Activated CD4-positive, alpha-beta memory T cell treated with anti-CD3 and anti-CD28 coated beads for 36 hours (primary cell): Measurements from ENCODE around the gene ECE2. TPM values are rescaled to one million over a fixed set of nuclear protein-coding genes. Genes with fewer than 3 reads are reported as not detected.

Experiments used
- CTCF ChIA-PET: fragments of 350-600 bp; sonication (Branson Sonifier 250); formaldehyde crosslinking; loops from one replicate; lab custom pipeline; 2021; ENCODE audit warnings: antibody characterized with exemption, inconsistent platforms; lab: Charles Lee
- POLR2A ChIA-PET: fragments of 350-600 bp; sonication (Branson Sonifier 250); formaldehyde crosslinking; loops from one replicate; lab custom pipeline; 2021; ENCODE audit warnings: antibody characterized with exemption; lab: Charles Lee
- DNase-seq: peaks from one replicate; pipeline ENCODE4 v3.0.0-alpha.2; 2020
- H3K27ac Mint-ChIP-seq: one replicate; pipeline ENCODE4 v1.8.0; 2021; ENCODE audit warnings: mixed read lengths
- H3K27me3 Mint-ChIP-seq: one replicate; pipeline ENCODE4 v1.8.0; 2021; ENCODE audit warnings: mixed read lengths
- H3K36me3 Mint-ChIP-seq: one replicate; pipeline ENCODE4 v1.8.0; 2021; ENCODE audit warnings: mixed read lengths
- H3K4me1 Mint-ChIP-seq: one replicate; pipeline ENCODE4 v1.8.0; 2021; ENCODE audit warnings: low read depth, mixed read lengths
- H3K4me3 Mint-ChIP-seq: one replicate; pipeline ENCODE4 v1.8.0; 2021; ENCODE audit warnings: mild to moderate bottlenecking, mixed read lengths
- H3K9me3 Mint-ChIP-seq: one replicate; pipeline ENCODE4 v1.8.0; 2021; ENCODE audit warnings: mixed read lengths
- intact Hi-C: fragments of 100-400 bp; cut with micrococcal nuclease; formaldehyde crosslinking; loops from one replicate; pipeline ENCODE4 v1.15.1; 2023
- total RNA-seq, 2 experiments: library from RNA; stranded (reverse); gene quantifications; one replicate each; pipeline ENCODE4 v1.2.3, GENCODE V29; 2021

Gene ECE2
- total RNA-seq, 2 experiments from 2014 or later: not detected

DNA sequence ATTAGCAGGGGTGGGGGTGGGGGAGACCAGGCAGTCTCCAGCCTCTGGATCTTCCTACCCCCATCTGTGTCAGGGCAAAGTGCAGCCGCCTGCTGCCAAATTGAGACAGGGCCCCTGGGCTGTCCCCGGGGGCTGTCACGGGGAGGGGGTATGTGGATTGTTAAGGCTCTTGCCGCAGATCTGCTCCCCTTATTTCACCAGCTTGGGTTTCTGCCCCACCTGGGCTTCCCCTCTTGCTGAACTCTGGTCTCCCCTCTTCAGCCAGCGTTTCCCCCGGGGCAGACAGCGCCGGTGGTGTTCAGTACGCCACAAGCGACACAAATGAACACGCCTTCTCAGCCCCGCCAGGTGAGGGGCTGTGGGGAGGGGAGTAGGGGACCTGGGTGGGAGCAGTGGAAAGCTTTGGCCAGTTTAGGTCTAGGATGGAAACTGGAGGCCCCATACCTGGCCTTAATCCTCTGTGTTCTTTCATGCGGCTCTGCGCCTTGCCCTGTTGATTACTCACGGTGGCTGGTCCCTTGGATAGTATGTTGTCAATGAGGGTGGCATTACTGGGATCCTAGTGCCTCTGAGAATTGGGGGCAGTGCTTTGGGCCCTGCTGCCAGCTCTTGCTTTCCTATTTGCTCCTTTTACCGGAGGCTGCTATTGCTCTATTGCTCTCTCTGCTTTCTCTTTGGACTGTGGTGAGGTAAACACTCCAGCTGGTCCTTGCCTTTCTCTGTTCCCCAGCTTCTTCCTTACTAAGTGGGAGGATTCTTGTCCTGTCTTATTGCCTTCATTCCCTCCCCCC lies 40.2 kb downstream of the ECE2 start:
- POLR2A ChIA-PET: interaction anchor here (0.6 to 1.9 kb wide), 3 partner anchors 10 to 18 kb away, joined by 3 to 6 read pairs (median 3); no protein-coding TSS in a partner anchor
- CTCF ChIA-PET: interaction anchor here (1.5 kb wide), 1 partner anchor 38 kb away, joined by 4 read pairs; no protein-coding TSS in a partner anchor
- H3K9me3 Mint-ChIP-seq: no peaks in the 10 kb centered on the region
- peak overlapping the region; percentile 93 for H3K27ac Mint-ChIP-seq
- DNase-seq: peak; percentile 21
- H3K4me1 Mint-ChIP-seq: peaks cover 38% of the 10 kb centered on the region
- H3K36me3 Mint-ChIP-seq: peaks cover 39% of the 10 kb centered on the region
- peak overlapping the region; percentile 86 for H3K4me3 Mint-ChIP-seq
- H3K27me3 Mint-ChIP-seq: no peaks in the 10 kb centered on the region
- intact Hi-C loops: loop anchor here (1.0 kb wide), 1 partner anchor 19 kb away; no protein-coding TSS in a partner anchor

DNA sequence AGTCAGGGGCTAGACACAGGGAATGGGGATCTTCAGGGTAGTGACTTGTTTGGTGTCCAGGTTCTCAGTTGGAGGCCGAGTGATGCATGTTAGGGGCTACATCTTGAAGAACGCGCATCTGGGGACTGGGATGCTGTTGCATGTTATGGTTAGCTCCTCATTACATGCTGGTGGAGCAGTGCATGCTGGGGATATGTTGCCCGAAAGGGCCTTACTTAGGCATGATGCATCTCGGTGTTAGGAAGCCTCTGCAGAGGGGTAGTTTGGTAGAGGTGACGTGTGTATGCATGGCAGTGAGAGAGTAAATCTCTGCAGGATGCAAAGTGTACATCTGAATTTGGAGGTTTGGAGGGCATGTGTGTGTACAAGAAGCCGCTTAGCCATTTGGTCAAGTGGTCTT lies 41.0 kb downstream of the ECE2 start:
- H3K4me3 Mint-ChIP-seq: peak overlapping the region; percentile 86
- peaks cover 47% of the 10 kb centered on the region for H3K36me3 Mint-ChIP-seq
- H3K9me3 Mint-ChIP-seq: no peaks in the 10 kb centered on the region

DNA sequence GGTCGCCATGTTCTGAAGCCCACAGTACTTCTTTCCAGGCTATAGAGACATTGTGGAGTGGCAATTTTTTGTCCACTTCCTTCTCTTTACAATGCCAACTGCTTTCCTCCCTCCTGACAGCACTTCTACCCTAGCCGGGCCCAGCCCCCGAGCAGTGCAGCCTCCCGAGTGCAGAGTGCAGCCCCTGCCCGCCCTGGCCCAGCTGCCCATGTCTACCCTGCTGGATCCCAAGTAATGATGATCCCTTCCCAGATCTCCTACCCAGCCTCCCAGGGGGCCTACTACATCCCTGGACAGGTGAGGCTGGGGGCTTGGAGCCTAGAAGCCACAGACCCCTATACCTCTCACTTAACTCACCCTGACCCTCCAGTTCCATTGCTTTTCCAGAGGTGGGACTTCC lies 41.4 kb downstream of the ECE2 start:
- peaks cover 48% of the 10 kb centered on the region for H3K36me3 Mint-ChIP-seq
- peak overlapping the region; percentile 93 for H3K27ac Mint-ChIP-seq
- H3K4me3 Mint-ChIP-seq: peak overlapping the region; percentile 86
- no peaks in the 10 kb centered on the region for H3K9me3 Mint-ChIP-seq
- H3K27me3 Mint-ChIP-seq: no peaks in the 10 kb centered on the region
- intact Hi-C loops: no loop called here
- no peak for DNase-seq
- ChIA-PET CTCF (no interaction called here), POLR2A (no interaction called here)
- H3K4me1 Mint-ChIP-seq: peaks cover 38% of the 10 kb centered on the region

More for the DNA sequence above, 41.0 kb downstream of the ECE2 start:
- Mint-ChIP-seq H3K27me3 (no peaks in the 10 kb centered on the region), H3K4me1 (peaks cover 38% of the 10 kb centered on the region), H3K27ac (peak overlapping the region; percentile 93)
- DNase-seq: no peak
- ChIA-PET CTCF (no interaction called here), POLR2A (no interaction called here)
- intact Hi-C loops: no loop called here

DNA sequence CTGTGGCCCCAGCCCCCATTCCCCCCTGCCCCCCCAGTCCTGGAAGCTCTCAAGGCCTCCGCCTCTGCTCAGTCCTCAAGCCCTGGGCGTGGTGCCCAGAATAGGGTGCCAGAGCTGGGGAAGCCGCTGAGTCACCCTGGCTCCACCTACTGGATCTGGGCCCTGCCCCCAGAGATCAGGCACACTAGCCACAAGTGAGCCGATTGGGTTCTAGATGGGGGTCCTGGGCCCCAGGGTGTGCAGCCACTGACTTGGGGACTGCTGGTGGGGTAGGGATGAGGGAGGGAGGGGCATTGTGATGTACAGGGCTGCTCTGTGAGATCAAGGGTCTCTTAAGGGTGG lies 44.3 kb downstream of the ECE2 start:
- H3K36me3 Mint-ChIP-seq: peaks cover 73% of the 10 kb centered on the region
- no peaks in the 10 kb centered on the region for H3K27me3 Mint-ChIP-seq
- peak overlapping the region; percentile 33 for H3K27ac Mint-ChIP-seq
- H3K4me1 Mint-ChIP-seq: peaks cover 49% of the 10 kb centered on the region
- ChIA-PET POLR2A (interaction anchor here (1.2 kb wide), 2 partner anchors 11 to 42 kb away, joined by 3 read pairs; partner anchors contain the start of genes CLCN2 and POLR2H), CTCF (no interaction called here)
- H3K9me3 Mint-ChIP-seq: no peaks in the 10 kb centered on the region
- intact Hi-C loops: no loop called here
- H3K4me3 Mint-ChIP-seq: no peak overlapping the region
- peak; percentile 59 for DNase-seq

DNA sequence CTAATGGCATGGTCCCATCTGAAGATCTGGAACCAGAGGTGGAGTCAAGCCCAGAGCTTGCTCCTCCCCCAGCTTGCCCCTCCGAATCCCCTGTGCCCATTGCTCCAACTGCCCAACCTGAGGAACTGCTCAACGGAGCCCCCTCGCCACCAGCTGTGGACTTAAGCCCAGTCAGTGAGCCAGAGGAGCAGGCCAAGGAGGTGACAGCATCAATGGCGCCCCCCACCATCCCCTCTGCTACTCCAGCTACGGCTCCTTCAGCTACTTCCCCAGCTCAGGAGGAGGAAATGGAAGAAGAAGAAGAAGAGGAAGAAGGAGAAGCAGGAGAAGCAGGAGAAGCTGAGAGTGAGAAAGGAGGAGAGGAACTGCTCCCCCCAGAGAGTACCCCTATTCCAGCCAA lies 45.8 kb downstream of the ECE2 start:
- no peak for DNase-seq
- ChIA-PET POLR2A (no interaction called here), CTCF (no interaction called here)
- Mint-ChIP-seq H3K9me3 (no peaks in the 10 kb centered on the region), H3K4me3 (no peak overlapping the region), H3K36me3 (peaks cover 78% of the 10 kb centered on the region), H3K27ac (no peak overlapping the region), H3K4me1 (peaks cover 49% of the 10 kb centered on the region), H3K27me3 (no peaks in the 10 kb centered on the region)
- intact Hi-C loops: no loop called here

DNA sequence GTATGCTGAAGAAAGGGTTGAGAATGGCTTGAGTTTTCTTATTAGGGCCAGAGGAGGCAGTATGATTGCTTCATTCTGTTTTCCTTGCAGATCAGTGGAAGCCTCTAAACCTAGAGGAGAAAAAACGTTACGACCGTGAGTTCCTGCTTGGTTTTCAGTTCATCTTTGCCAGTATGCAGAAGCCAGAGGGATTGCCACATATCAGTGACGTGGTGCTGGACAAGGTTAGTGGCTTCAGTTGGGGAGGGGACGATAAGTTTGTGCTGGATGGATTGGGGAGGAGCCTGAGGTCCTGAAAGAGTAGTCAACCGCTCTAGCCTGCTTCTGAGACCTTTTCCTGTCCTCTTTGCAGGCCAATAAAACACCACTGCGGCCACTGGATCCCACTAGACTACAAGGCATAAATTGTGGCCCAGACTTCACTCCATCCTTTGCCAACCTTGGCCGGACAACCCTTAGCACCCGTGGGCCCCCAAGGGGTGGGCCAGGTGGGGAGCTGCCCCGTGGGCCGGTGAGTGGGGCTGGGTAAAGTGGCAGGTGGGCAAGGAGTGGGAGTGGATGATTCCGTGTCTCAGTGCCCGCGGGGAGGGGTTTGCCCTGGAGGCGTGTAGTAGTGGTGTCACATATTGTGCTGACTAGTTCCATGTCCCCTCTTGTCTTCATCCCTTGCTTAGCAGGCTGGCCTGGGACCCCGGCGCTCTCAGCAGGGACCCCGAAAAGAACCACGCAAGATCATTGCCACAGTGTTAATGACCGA lies 47.1 kb downstream of the ECE2 start:
- no peak overlapping the region for H3K4me3 Mint-ChIP-seq
- ChIA-PET CTCF (no interaction called here), POLR2A (no interaction called here)
- H3K27ac Mint-ChIP-seq: no peak overlapping the region
- DNase-seq: no peak
- H3K4me1 Mint-ChIP-seq: peaks cover 37% of the 10 kb centered on the region
- no peaks in the 10 kb centered on the region for H3K27me3 Mint-ChIP-seq
- intact Hi-C loops: no loop called here
- H3K9me3 Mint-ChIP-seq: no peaks in the 10 kb centered on the region
- H3K36me3 Mint-ChIP-seq: peaks cover 80% of the 10 kb centered on the region

DNA sequence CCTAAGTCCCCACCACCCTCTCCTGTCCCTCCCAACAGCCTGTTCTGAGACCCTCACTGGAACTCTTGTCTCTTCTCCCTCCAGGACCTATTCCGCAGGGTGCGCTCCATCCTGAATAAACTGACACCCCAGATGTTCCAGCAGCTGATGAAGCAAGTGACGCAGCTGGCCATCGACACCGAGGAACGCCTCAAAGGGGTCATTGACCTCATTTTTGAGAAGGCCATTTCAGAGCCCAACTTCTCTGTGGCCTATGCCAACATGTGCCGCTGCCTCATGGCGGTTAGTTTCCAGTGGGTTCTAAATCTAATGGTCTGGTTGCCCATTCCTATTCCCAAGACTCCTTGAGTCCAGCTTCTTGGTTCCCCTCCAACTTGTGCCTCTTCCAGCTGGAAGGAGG lies 47.9 kb downstream of the ECE2 start:
- Mint-ChIP-seq H3K4me1 (peaks cover 35% of the 10 kb centered on the region), H3K27me3 (no peaks in the 10 kb centered on the region), H3K27ac (no peak overlapping the region), H3K36me3 (peaks cover 84% of the 10 kb centered on the region), H3K4me3 (no peak overlapping the region), H3K9me3 (no peaks in the 10 kb centered on the region)
- intact Hi-C loops: no loop called here
- ChIA-PET CTCF (no interaction called here), POLR2A (no interaction called here)
- no peak for DNase-seq

DNA sequence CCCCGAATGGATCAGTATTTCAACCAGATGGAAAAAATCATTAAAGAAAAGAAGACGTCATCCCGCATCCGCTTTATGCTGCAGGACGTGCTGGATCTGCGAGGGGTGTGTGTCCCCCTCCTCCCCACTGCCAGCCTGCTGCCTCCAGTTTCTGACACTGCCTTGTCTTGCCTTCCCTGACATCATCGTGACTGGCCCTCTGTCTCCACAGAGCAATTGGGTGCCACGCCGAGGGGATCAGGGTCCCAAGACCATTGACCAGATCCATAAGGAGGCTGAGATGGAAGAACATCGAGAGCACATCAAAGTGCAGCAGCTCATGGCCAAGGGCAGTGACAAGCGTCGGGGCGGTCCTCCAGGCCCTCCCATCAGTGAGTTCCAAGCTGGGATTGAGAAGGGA lies 49.4 kb downstream of the ECE2 start:
- peak overlapping the region; percentile 69 for H3K27ac Mint-ChIP-seq
- H3K27me3 Mint-ChIP-seq: no peaks in the 10 kb centered on the region
- POLR2A ChIA-PET: interaction anchor here (1.0 to 3.8 kb wide), 3 partner anchors 10 to 12 kb away, joined by 3 to 10 read pairs (median 5); partner anchors contain the start of gene FAM131A
- no peaks in the 10 kb centered on the region for H3K9me3 Mint-ChIP-seq
- intact Hi-C loops: loop anchor here (1.0 kb wide), 1 partner anchor 10 kb away; no protein-coding TSS in a partner anchor
- CTCF ChIA-PET: no interaction called here
- H3K36me3 Mint-ChIP-seq: peaks cover 89% of the 10 kb centered on the region
- peaks cover 27% of the 10 kb centered on the region for H3K4me1 Mint-ChIP-seq
- DNase-seq: no peak
- H3K4me3 Mint-ChIP-seq: no peak overlapping the region

DNA sequence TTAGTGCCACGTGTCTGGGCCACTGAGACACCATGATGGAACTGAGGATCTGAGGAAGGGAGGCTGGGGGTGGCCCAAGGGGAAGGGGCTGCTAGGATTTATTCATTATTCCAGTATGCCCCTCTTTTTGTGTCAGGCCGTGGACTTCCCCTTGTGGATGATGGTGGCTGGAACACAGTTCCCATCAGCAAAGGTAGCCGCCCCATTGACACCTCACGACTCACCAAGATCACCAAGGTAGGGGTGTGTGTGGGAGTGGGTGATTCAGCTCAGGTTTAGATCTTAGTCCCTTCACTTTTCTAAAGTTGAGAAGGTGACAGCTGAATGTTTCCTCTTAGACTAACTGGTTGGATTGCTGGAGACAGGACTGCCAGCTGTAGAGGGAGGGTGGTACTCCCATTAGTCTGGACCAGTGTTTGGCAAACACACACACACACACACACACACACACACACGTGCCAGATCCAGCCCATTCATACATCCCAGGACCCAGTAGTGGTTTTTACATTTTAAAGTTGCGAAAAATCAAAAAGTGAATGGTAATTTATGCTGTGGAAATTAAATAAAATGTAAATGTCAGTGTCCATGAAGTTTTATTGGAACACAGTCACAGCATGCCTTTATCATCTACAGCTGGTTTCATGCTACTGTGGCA lies 50.0 kb downstream of the ECE2 start:
- peak; percentile 65 for DNase-seq
- Mint-ChIP-seq H3K4me3 (no peak overlapping the region), H3K27ac (peak overlapping the region; percentile 69), H3K36me3 (peaks cover 87% of the 10 kb centered on the region), H3K27me3 (no peaks in the 10 kb centered on the region), H3K9me3 (no peaks in the 10 kb centered on the region), H3K4me1 (peaks cover 25% of the 10 kb centered on the region)
- POLR2A ChIA-PET: interaction anchor here (1.0 to 3.8 kb wide), 3 partner anchors 9 to 11 kb away, joined by 3 to 10 read pairs (median 5); partner anchors contain the start of gene FAM131A
- intact Hi-C loops: loop anchor here (1.0 kb wide), 1 partner anchor 9 kb away; no protein-coding TSS in a partner anchor
- CTCF ChIA-PET: interaction anchor here (1.5 kb wide), 2 partner anchors 28 to 46 kb away, joined by 3 to 6 read pairs; no protein-coding TSS in a partner anchor

DNA sequence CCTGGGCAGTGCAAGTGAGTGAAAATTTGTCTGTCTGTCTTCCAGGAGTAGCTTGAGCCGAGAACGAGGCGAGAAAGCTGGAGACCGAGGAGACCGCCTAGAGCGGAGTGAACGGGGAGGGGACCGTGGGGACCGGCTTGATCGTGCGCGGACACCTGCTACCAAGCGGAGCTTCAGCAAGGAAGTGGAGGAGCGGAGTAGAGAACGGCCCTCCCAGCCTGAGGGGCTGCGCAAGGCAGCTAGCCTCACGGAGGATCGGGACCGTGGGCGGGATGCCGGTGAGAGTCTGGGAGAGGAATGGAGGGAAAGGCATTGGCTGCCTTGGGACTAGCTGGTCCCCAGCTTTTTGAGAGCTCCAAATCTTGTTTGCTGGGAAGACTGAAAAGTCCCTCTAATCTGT lies 51.3 kb downstream of the ECE2 start:
- H3K27ac Mint-ChIP-seq: no peak overlapping the region
- POLR2A ChIA-PET: interaction anchor here (1.0 to 3.8 kb wide), 3 partner anchors 8 to 10 kb away, joined by 3 to 10 read pairs (median 3); partner anchors contain the start of gene FAM131A

DNA sequence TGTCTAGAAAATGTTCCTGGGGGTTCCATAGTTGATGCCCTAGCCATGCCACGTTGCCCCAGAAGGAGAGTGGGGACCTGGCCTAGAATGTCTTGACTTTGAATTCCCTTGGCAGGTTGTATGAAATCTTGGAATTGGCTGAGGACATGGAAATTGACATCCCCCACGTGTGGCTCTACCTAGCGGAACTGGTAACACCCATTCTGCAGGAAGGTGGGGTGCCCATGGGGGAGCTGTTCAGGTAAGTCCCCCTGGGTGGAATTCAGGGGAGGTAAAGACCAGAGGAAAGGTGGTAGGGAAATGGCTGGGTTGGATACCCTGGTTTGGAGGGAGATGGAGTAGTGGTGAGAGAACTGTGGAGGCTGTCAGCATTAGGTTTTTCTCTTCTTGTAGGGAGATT lies 52.7 kb downstream of the ECE2 start:
- ChIA-PET POLR2A (interaction anchor here (0.9 to 3.8 kb wide), 2 partner anchors 8 to 23 kb away, joined by 3 to 10 read pairs; partner anchors contain the start of gene FAM131A), CTCF (no interaction called here)
- intact Hi-C loops: no loop called here
- no peak overlapping the region for H3K4me3 Mint-ChIP-seq
- peaks cover 86% of the 10 kb centered on the region for H3K36me3 Mint-ChIP-seq
- no peaks in the 10 kb centered on the region for H3K9me3 Mint-ChIP-seq
- peaks cover 37% of the 10 kb centered on the region for H3K4me1 Mint-ChIP-seq
- no peaks in the 10 kb centered on the region for H3K27me3 Mint-ChIP-seq
- DNase-seq: no peak
- H3K27ac Mint-ChIP-seq: no peak overlapping the region

More for the DNA sequence above, 51.3 kb downstream of the ECE2 start:
- H3K4me3 Mint-ChIP-seq: no peak overlapping the region
- H3K27me3 Mint-ChIP-seq: no peaks in the 10 kb centered on the region
- H3K9me3 Mint-ChIP-seq: no peaks in the 10 kb centered on the region
- peaks cover 25% of the 10 kb centered on the region for H3K4me1 Mint-ChIP-seq
- H3K36me3 Mint-ChIP-seq: peaks cover 89% of the 10 kb centered on the region
- intact Hi-C loops: no loop called here
- CTCF ChIA-PET: interaction anchor here (0.5 to 1.5 kb wide), 3 partner anchors 27 to 134 kb away, joined by 3 to 6 read pairs (median 3); no protein-coding TSS in a partner anchor
- no peak for DNase-seq
